IPS-NIHi11 (cell line): Measurements from ENCODE around the gene REEP6.
"Not testable (repeated sequence)": the region's sequence is repeated elsewhere in the genome, so short reads cannot be mapped to it uniquely, and the experiment has no call there.

Experiments used
- DNase-seq: peaks from one replicate; pipeline ENCODE4 v3.0.0; 2012; ENCODE audit warnings: mixed read lengths, low spot score

Gene REEP6

DNA sequence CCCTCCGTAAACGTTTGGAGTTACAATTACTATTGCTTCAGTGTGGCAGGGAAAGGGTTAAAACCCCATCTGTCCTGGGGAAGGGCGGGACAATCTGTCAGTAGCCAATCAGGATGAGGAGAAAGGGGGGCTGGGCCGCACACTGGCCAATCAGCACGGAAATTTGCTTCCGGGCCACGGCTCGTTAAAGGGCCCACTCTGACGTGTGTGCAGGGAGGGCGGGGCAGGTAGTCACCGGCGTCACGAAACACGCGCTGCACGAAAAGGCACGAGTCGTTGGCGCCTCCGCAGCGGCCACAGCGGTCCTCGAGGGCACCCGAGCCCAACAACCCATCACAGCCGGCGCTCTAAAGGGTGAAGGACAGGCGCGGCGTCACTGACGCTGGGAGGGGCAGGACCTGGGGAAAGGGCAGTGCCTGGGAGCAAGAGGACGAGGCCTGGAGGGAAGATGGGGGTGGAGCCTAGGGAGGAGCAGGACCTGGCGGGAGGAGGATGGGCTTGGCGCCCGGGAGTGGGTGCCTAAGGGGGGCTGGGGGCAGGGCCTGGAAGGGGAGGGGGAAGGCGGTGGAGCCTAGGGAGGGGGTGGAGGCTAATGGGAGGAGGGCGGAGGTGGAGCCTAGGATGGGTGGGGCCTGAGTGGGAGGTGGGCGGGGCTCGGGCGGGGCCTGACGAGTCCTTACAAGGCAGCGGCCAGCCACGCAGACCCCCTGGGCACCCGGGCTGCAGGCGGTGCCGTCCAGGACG lies 17.0 kb downstream of the REEP6 start:
- peak; percentile 98 for DNase-seq

DNA sequence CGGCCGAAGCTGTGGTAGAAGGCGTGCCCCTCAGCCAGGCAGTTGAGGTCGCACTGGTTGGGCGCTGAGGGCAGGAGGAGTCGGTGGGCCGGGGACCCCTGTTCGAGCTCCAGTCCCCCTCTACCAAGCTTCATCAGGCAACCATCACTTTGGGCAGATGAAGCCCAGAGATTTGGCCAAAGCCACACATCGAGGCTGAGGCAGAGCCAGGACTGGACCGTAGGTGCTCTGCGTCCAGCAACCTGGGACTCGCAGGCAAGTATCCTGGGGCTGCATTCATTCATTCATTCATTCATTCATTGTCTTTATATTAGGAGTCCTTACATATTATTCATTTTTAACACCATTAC lies 17.5 kb downstream of the REEP6 start:
- DNase-seq: no peak

GRCh38 chr19:1509602-1510441 lies 18.8 kb downstream of the REEP6 start:
- DNase-seq: no peak

- no peak for DNase-seq
Measured at GRCh38 chr19:1510442-1510806, 19.4 kb downstream of the REEP6 start.

DNA sequence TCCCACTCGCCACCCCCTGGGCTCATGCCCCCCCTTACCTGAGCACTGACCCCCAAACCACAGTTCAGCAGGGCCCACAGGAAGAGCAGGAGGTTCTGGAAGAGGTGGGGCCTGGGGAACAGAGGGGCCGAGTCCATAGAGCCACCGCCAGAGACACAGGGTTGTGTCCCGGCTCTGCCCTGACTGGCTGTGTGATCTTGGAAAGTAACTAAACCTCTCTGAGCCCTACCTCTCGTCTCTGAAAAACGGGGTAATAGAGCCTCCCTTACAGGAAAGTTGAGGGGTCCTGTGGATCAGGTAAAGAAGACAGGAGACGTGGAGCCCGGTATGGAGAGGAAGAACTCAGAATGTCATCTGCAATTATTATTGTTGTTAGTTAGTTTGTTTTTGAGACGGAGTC lies 19.8 kb downstream of the REEP6 start:
- no peak for DNase-seq

GRCh38 chr19:1511318-1512317 lies 20.6 kb downstream of the REEP6 start:
- DNase-seq: no peak

- DNase-seq: peak; percentile 79
Measured at GRCh38 chr19:1512671-1513498, 21.9 kb downstream of the REEP6 start, which contains the start of gene ADAMTSL5. ADAMTSL5 (minus strand) TSS chr19:1513019; CDS start chr19:1510943, 2,076 bp downstream.

GRCh38 chr19:1513499-1514294 lies 22.7 kb downstream of the REEP6 start:
- peak; percentile 75 for DNase-seq

- no peak for DNase-seq
Measured at GRCh38 chr19:1514295-1514661, 23.3 kb downstream of the REEP6 start.

DNA sequence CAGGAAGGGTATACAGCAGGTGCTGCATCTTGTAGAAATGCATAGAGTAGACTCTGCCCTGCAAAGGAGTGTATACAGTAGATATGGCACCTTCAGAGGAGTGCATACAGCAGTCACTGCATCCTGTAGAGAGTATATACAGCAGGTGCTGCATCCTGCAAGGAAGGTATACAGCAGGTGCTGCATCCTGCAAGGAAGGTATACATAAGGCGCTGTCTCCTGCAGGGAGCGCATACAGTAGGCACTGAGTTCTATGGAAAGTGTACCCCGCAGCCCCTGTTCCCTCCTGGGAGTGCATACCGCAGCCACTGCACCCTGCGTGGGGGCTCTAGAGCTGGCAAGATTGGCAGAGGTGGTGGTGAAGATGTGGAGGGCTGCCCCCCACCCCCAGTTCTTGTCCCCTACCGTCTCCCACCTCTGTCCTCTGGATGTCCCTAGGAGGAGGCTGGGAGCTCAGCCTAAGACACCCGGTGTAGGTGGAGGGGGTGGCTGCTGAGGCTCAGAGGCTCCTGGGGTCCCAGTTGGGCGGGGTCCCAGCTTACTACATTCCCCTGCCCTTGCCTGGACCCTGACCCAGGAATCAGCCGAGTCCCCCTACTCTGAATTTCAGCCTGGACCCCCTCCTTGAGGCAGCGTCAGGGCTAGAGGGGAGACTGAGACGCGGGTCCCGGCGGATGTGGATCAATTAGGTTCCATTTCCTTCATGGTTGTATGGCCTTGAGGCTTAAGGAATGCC lies 24.2 kb downstream of the REEP6 start:
- DNase-seq: no peak

- no peak for DNase-seq
Measured at GRCh38 chr19:1516395-1516753, 25.4 kb downstream of the REEP6 start.

GRCh38 chr19:1518471-1518870 lies 27.5 kb downstream of the REEP6 start:
- no peak for DNase-seq

GRCh38 chr19:1519802-1520201 lies 28.8 kb downstream of the REEP6 start:
- not testable (repeated sequence) for DNase-seq

GRCh38 chr19:1520203-1520780 lies 29.3 kb downstream of the REEP6 start:
- DNase-seq: no peak

DNA sequence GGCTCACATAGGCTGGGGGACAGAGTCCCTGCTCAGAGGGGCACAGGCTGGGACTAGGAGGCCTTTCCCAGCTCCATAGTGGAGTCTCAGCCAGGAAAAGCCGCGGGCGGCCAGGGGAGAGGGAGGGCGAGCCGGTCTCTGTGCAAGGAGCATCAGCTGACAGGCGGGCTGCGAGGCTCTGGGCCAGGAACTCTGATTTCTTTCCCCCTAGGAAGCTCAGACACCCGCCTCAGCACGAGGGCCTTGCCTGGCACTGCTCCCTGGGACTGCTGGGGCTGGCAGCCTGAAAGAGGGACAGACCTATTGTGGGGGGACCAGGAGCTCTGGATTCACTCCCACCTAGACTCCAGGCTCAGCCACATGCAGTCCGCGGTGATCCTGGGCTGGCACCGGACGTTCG lies 30.7 kb downstream of the REEP6 start:
- no peak for DNase-seq

- DNase-seq: no peak
Measured at GRCh38 chr19:1522061-1522460, 31.1 kb downstream of the REEP6 start.

DNA sequence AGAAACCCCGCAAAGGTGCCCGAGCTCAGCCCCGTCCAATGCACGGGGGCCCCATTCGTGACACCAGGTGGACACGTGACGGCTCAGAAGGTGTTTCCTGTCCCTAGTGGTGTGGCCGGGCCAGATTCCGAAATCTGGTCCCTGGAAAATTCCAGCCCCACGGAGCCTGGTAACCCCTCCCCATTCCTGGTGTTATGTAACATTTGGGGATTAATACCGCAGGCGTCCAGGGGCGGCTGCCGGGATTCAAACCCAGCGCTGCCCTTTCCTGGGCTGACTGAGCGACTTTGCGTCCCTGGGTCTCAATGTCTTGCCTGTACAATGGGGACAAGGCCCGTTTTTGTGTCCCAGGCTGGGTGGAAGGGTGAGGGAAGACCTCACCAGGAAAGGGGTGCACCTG lies 31.9 kb downstream of the REEP6 start:
- DNase-seq: peak; percentile 7

GRCh38 chr19:1523412-1524286 lies 32.7 kb downstream of the REEP6 start, which contains the start of gene PLK5:
PLK5 (plus strand) TSS chr19:1524077; CDS start chr19:1526997, 2,920 bp downstream.
- DNase-seq: peak; percentile 81
